ENCODE results near the gene RNU5B-1. TPM values are rescaled to one million over a fixed set of nuclear protein-coding genes. Genes with fewer than 3 reads are reported as not detected.

The RNU5B-1 gene
- total and polyA plus RNA-seq, 2 of the 8 experiments (the other 6 are each of a cell fraction or from before 2014, with no cell fraction given), result not detected

DNA sequence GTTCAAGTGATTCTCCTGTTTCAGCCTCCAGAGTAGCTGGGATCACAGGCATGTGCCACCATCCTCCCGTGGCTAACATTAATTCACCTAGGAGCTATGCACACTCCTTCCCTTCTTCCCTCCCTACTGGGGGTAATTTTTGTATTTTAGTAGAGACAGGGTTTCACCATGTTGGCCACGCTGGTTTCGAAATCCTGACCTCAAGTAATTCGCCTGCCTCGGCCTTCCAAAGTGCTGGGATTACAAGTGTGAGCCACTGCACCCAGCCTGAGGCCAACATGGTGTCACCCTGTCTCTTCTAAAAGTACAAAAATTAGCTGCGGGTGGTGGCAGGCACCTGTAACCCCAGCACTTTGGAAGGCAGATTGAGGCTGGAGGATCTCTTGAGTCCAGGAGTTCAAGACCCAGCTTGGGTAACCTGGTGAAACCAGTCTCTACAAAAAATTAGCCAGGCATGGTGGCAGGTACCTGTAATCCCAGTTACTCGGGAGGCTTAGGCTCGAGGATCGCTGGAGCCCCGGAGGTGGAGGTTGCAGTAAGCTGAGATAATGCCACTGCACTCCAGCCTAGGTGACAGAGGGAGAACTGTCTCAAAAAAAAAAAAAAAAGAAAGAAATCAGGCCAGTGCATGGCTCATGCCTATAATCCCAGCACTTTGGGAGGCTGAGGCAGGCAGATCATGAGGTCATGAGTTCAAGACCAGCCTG, 6.1 kb downstream of the RNU5B-1 start (continued):
- TF ChIP-seq, protein P1, sequence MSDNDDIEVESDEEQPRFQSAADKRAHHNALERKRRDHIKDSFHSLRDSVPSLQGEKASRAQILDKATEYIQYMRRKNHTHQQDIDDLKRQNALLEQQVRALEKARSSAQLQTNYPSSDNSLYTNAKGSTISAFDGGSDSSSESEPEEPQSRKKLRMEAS (IDR thresholded peaks at IDR 0.05), result no peak
